GM19455 (cell line): ENCODE measurements around the gene CNTNAP2.

Source experiments
- ATAC-seq: cut with Tn5 transposase; IDR thresholded peaks from one replicate; pipeline ENCODE4 v1.9.1; 2021; ENCODE audit not compliant: unreplicated experiment

CNTNAP2 gene

DNA sequence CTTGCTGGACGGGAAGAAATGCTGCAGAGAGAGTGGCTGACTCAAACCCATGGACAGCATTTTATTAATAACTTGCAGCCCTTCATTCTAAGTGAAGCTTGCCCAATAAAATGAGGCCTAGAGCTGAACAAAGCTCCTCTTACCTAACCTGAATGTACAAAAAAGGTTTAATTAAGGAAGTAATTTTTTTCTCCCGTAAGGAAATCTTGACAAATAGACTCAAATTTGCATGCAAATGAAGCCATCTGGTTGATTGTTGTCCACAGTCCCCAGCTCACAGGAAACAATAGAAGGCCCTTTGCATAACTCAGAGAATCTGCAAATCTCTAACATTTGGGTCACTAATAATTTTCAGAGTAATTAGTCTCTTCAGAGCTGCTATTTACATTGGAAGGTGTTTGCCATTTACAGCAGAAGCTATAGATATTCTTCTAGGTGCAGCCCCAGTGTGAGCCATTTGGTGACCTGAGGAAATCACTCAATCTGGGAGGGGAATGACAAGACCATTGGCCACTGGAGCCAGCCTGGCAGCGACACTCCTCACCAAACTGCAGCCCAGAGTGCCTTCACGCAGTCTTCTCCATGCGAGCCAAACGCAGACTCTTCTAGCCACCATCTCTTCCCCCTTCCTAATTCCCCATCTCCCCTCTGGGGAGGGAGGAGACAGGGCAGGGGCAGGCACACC, 1991.0 kb downstream of the CNTNAP2 start:
- ATAC-seq, result no peak

DNA sequence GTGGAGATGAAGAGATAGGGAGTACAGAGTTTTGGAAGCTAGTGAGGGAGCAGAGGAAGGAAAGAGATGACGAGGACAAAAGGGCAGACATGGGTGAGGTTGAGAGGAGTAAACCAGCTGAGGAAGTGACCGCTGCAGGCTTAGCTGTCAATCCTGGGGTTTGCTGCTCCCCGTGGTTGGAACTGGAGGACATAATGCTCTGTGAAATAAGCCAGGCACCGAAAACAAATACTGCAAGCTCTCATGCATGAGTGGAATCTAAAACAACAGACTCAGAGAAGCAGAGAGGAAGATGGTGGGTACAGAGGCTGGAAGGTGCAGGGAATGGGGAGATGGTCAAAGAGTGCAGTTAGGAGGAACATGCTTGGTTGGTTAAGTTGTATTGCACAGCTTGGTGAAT, 1991.8 kb downstream of the CNTNAP2 start:
- ATAC-seq, result no peak

- ATAC-seq, result no peak
These were observed 1993.7 kb downstream of the CNTNAP2 start for GRCh38 chr7:148110097-148110868.

- ATAC-seq, result no peak
These were observed 1998.2 kb downstream of the CNTNAP2 start for GRCh38 chr7:148114804-148115203.

DNA sequence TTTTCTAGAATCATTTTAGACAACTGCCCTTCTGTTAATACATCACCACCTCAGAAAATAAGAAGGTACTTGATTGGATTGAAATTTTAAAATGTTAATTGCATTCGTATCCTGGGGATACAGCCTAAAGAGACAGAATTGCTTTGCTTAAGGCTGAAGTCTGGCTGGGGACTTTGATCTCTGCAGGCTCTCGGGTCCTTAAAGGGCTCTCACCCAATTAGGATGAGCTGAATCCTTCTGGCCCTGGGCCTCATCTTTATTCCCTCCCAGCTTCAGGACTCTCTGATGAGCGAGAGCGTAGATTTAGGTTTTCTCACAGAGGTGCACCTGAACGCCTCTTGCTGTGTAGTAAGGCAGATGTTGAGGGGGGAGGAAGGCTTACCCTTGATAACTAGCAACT, 1998.7 kb downstream of the CNTNAP2 start:
- no peak for ATAC-seq

DNA sequence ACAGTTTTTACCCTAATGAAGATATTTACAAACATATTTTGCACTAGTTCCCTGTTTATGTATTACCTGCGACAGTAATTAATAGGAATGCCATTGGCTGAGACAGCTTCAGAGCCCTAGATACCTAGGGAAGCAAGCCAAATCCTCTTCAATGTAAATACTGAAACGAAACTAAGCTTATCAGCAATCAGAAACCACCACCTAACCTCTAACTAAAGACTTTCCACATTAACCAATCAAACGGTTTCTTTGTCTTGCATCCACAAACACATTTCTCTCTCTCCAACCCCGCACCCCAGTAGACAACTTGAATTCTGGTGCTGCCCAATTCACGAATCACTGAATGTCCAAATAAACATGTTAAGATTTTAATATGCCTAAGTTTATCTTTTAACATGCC, 1999.6 kb downstream of the CNTNAP2 start:
- ATAC-seq, result no peak

GRCh38 chr7:148116829-148117403, 2000.3 kb downstream of the CNTNAP2 start:
- ATAC-seq, result no peak

GRCh38 chr7:148118371-148118770, 2001.8 kb downstream of the CNTNAP2 start:
- ATAC-seq, result no peak

GRCh38 chr7:148121401-148121800, 2004.8 kb downstream of the CNTNAP2 start:
- no peak for ATAC-seq

- no peak for ATAC-seq
These were observed 2005.2 kb downstream of the CNTNAP2 start for GRCh38 chr7:148121847-148122246.

DNA sequence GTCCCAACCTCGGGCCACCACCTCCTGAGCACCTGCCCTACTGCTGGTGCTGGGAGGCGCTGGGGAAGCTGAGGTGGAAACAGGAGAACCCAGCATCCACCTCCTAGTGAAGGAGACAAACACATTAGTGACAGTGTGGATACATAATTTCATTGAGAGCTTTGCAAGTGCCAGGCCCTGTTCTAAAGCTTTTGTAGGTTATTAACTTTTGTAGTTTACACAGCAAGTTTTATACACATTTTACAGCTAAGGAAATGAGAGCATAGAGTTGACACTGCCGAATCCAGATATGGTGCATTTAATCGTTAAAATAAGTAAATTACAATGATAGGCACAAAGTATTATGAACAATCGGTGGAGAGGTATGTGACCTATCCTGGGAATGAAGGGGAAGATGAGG, 2007.9 kb downstream of the CNTNAP2 start:
- ATAC-seq, result no peak

DNA sequence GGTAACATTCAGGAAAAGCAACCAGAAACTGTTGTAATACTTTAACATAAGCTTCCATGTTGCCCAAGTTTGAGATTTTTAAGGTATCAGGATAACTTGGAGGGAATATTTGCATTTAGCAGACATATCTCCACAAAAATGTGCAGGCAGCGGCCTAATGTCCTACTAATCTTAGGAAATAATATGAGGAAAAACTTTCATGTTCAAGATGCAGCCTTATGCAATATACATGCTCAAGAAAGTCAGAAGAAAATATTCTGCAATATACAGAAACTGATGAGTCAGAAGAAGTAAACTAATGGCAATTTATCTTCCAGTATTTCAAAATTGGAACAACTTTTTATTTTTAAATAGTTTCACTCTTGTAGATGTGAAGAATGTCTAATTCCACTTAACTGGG, 2010.8 kb downstream of the CNTNAP2 start:
- ATAC-seq, result no peak

GRCh38 chr7:148129023-148129422, 2012.4 kb downstream of the CNTNAP2 start:
- ATAC-seq, result no peak

- ATAC-seq, result no peak
These were observed 2018.5 kb downstream of the CNTNAP2 start for GRCh38 chr7:148135116-148135515.

DNA sequence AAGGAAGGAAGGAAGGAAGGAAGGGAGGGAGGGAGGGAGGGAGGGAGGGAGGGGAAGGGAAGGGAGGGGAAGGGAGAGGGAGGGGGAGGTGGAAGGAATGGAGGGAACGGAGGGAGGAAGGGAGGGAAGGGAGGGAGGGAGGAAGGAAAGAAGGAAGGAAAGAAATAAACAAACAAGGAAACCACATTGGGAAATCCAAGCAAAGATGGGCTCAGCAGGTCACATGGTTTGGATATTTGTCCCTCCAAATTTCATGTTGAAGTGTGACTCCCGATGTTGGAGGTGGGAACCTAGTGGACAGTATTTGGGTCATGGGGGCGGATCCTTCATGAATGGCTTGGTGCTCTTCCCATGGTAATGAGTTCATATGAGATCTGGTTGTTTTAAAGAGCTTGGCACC, 2019.4 kb downstream of the CNTNAP2 start:
- ATAC-seq, result no peak

DNA sequence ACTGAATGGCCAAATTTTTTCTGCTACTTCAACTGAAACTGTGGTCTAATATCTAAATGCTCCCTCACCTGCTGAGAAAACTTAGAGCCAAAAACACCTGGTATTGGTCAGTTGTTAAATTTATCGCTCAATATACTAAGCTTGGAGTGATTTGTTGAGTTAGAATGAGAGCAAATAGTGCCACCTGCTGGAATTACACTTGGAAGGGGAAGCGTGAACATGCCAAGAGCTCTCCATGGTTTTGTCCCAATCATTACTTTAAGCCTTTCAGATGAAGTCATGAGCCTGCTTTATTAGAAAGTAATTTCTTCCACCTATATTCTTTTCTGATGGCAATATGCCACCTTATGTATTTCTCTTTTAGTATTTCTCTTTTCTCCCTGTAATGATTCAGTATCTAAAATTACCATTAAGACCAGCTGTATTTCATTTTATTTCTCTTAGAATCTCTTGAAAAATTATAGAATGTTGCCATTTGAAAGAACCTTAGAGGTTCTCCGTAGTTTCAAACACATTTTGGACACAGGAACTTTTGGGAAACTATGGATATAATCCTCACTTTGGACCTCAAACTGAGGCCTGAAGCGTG, 2026.2 kb downstream of the CNTNAP2 start:
- ATAC-seq, result no peak

- no peak for ATAC-seq
These were observed 2028.2 kb downstream of the CNTNAP2 start for GRCh38 chr7:148144827-148145226.

DNA sequence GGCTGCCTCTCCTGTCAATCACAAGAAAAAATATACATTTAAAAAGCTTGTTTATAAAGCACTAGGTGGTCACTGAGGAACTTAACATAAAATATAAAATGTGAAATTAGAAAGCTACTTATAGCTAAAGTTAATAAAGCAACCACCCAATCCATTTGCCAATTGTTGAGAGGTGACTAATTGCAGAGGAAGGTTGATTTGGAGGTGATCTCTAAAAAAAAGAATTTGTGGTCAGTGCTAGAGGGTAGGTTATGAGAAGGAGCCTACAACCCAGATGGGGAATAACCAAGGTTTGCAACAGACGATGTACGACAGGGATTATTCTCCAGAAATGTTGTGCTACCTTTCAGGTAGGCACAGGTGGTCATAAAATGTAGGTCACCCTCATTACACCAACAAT, 2029.7 kb downstream of the CNTNAP2 start:
- no peak for ATAC-seq

DNA sequence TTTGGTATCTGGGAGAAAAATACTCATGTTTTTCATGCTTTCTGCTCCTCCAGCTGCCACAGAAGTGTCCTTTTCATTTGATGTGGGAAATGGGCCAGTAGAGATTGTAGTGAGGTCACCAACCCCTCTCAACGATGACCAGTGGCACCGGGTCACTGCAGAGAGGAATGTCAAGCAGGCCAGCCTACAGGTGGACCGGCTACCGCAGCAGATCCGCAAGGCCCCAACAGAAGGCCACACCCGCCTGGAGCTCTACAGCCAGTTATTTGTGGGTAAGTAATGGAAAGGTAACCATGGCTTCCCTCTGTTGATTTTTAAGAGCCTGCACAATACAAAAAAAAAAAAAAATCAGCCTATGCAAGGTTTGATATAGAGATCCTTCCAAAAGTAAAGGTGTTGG, 2030.8 kb downstream of the CNTNAP2 start:
- ATAC-seq, result no peak

- no peak for ATAC-seq
These were observed 2031.9 kb downstream of the CNTNAP2 start for GRCh38 chr7:148148456-148148855.

DNA sequence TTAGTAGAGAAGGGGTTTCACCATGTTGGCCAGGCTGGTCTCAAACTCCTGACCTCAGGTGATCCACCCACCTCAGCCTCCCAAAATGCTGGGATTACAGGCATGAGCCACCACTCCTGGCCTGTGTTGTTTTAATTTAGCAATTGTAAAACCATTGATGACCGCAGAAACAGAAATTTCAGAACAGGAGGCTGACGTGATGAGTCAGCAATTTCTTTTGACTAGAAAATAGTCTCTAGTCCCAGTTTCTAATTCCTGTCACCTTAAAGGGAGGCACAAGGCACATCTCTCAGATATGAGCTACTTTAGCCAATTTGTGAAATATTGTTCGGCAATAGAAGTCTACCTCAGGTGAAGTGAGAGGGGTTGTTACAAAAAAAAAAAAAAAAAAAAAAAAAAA, 2033.1 kb downstream of the CNTNAP2 start:
- no peak for ATAC-seq

DNA sequence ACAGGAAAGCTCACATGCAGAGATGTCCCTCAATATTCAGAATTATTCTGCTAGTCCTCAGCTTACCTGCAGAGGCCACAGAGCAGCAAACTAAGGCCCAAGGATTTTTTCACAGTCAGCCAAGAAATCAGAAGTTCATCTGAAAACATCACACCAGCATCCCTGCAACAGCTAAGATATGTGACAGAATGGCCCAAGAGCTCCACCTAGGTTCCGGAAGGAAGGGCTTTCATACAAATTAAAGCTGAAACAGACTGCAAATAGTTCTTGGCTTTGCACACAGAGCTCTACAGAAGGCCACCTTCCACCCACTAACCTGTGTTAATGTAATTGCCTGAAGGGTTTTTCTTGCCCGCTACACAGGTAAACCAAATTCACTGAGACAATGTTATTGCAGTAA, 2035.2 kb downstream of the CNTNAP2 start:
- no peak for ATAC-seq
